ENCODE data around the gene PRKCD. TPM values are rescaled to one million over a fixed set of nuclear protein-coding genes. Genes with fewer than 3 reads are reported as not detected.

The PRKCD gene
- polyA plus RNA-seq, 1 donor from 2014 or later: 69.2 TPM

GRCh38 chr3:53168175-53168923 is 7.3 kb downstream of the PRKCD start:
- Mint-ChIP-seq H3K27me3 (no peaks in the 10 kb centered on the region), H3K36me3 (peaks cover 2% of the 10 kb centered on the region), H3K4me3 (peak overlapping the region; percentile 67 to 96 (median 73)), H3K4me1 (peaks cover 23 to 90% (median 77%) of the 10 kb centered on the region in 3 donors), H3K9me3 (no peaks in the 10 kb centered on the region), H3K27ac (peak overlapping the region; percentile 11 to 92 (median 78))

GRCh38 chr3:53169045-53169831 is 8.2 kb downstream of the PRKCD start:
- peaks cover 6% of the 10 kb centered on the region for H3K36me3 Mint-ChIP-seq
- H3K27me3 Mint-ChIP-seq: no peaks in the 10 kb centered on the region
- no peaks in the 10 kb centered on the region for H3K9me3 Mint-ChIP-seq
- H3K27ac Mint-ChIP-seq: peak overlapping the region; percentile 71 to 96 (median 92)
- peak overlapping the region; percentile 12 to 96 (median 78) for H3K4me3 Mint-ChIP-seq
- H3K4me1 Mint-ChIP-seq: peaks cover 29 to 90% (median 80%) of the 10 kb centered on the region in 3 donors

- H3K36me3 Mint-ChIP-seq: peaks cover 6% of the 10 kb centered on the region
- H3K4me1 Mint-ChIP-seq: peaks cover 34 to 87% (median 78%) of the 10 kb centered on the region in 3 donors
- H3K4me3 Mint-ChIP-seq: peak overlapping the region; percentile 48 to 96 (median 78)
- H3K27me3 Mint-ChIP-seq: no peaks in the 10 kb centered on the region
- no peaks in the 10 kb centered on the region for H3K9me3 Mint-ChIP-seq
- H3K27ac Mint-ChIP-seq: peak overlapping the region; percentile 71 to 97 (median 78)
These were observed 8.9 kb downstream of the PRKCD start for GRCh38 chr3:53169832-53170324.

- Mint-ChIP-seq H3K4me3 (peak overlapping the region; percentile 48 to 96 (median 78)), H3K9me3 (no peaks in the 10 kb centered on the region), H3K36me3 (peaks cover 6% of the 10 kb centered on the region), H3K27ac (peak overlapping the region; percentile 71 to 97 (median 78)), H3K4me1 (peaks cover 34 to 86% (median 79%) of the 10 kb centered on the region in 3 donors), H3K27me3 (no peaks in the 10 kb centered on the region)
These were observed 9.5 kb downstream of the PRKCD start for GRCh38 chr3:53170325-53171063.

- Mint-ChIP-seq H3K9me3 (no peaks in the 10 kb centered on the region), H3K27me3 (no peaks in the 10 kb centered on the region), H3K27ac (peak overlapping the region; percentile 71 to 97 (median 78)), H3K4me1 (peaks cover 39 to 88% (median 82%) of the 10 kb centered on the region in 3 donors), H3K36me3 (peaks cover 6% of the 10 kb centered on the region), H3K4me3 (peak overlapping the region; percentile 48 to 96 (median 78))
These were observed 10.0 kb downstream of the PRKCD start for GRCh38 chr3:53171064-53171418.

- Mint-ChIP-seq H3K36me3 (peaks cover 6% of the 10 kb centered on the region), H3K4me1 (peaks cover 39 to 85% (median 85%) of the 10 kb centered on the region in 3 donors), H3K27me3 (no peaks in the 10 kb centered on the region), H3K4me3 (peak overlapping the region; percentile 51 to 96 (median 86)), H3K9me3 (no peaks in the 10 kb centered on the region), H3K27ac (peak overlapping the region; percentile 20 to 65 (median 39))
These were observed 11.0 kb downstream of the PRKCD start for GRCh38 chr3:53171827-53172505.

- Mint-ChIP-seq H3K27me3 (no peaks in the 10 kb centered on the region), H3K4me3 (peak overlapping the region in 2 of 4 donors; percentile 16 to 96), H3K4me1 (peaks cover 39 to 85% (median 82%) of the 10 kb centered on the region in 3 donors), H3K36me3 (peaks cover 6% of the 10 kb centered on the region), H3K27ac (peak overlapping the region in 1 of 3 donors; percentile 20), H3K9me3 (no peaks in the 10 kb centered on the region)
These were observed 12.1 kb downstream of the PRKCD start for GRCh38 chr3:53173107-53173506.

- H3K4me3 Mint-ChIP-seq: peak overlapping the region; percentile 49 to 91 (median 75)
- H3K4me1 Mint-ChIP-seq: peaks cover 44 to 83% (median 79%) of the 10 kb centered on the region in 3 donors
- no peaks in the 10 kb centered on the region for H3K9me3 Mint-ChIP-seq
- H3K27me3 Mint-ChIP-seq: no peaks in the 10 kb centered on the region
- peak overlapping the region; percentile 58 to 96 (median 91) for H3K27ac Mint-ChIP-seq
- H3K36me3 Mint-ChIP-seq: peaks cover 6% of the 10 kb centered on the region
These were observed 13.6 kb downstream of the PRKCD start for GRCh38 chr3:53174346-53175250.

GRCh38 chr3:53175613-53176540 is 14.9 kb downstream of the PRKCD start:
- H3K4me1 Mint-ChIP-seq: peaks cover 46 to 82% (median 77%) of the 10 kb centered on the region in 3 donors
- no peaks in the 10 kb centered on the region for H3K9me3 Mint-ChIP-seq
- peaks cover 6% of the 10 kb centered on the region for H3K36me3 Mint-ChIP-seq
- H3K27ac Mint-ChIP-seq: peak overlapping the region; percentile 59 to 74 (median 65)
- H3K27me3 Mint-ChIP-seq: no peaks in the 10 kb centered on the region
- peak overlapping the region in 3 of 4 donors; percentile 33 to 69 (median 38) for H3K4me3 Mint-ChIP-seq

- H3K9me3 Mint-ChIP-seq: no peaks in the 10 kb centered on the region
- H3K4me1 Mint-ChIP-seq: peaks cover 51 to 69% (median 64%) of the 10 kb centered on the region in 3 donors
- peak overlapping the region in 2 of 4 donors; percentile 39 to 41 for H3K4me3 Mint-ChIP-seq
- H3K27ac Mint-ChIP-seq: no peak overlapping the region
- H3K27me3 Mint-ChIP-seq: no peaks in the 10 kb centered on the region
- H3K36me3 Mint-ChIP-seq: peaks cover 5% of the 10 kb centered on the region
These were observed 17.2 kb downstream of the PRKCD start for GRCh38 chr3:53178246-53178645.

GRCh38 chr3:53179580-53179979 is 18.6 kb downstream of the PRKCD start:
- Mint-ChIP-seq H3K9me3 (no peaks in the 10 kb centered on the region), H3K27me3 (no peaks in the 10 kb centered on the region), H3K4me3 (peak overlapping the region; percentile 21 to 88 (median 72)), H3K27ac (peak overlapping the region in 2 of 3 donors; percentile 23 to 79), H3K36me3 (no peaks in the 10 kb centered on the region), H3K4me1 (peaks cover 41 to 58% (median 53%) of the 10 kb centered on the region in 3 donors)

GRCh38 chr3:53180305-53181023 is 19.5 kb downstream of the PRKCD start:
- Mint-ChIP-seq H3K36me3 (no peaks in the 10 kb centered on the region), H3K27me3 (no peaks in the 10 kb centered on the region), H3K4me1 (peaks cover 40 to 54% (median 47%) of the 10 kb centered on the region in 3 donors), H3K9me3 (no peaks in the 10 kb centered on the region), H3K27ac (peak overlapping the region; percentile 79 to 93 (median 86)), H3K4me3 (peak overlapping the region; percentile 60 to 88 (median 78))
